ENCODE data around the gene SLC7A4. TPM values are rescaled to one million over a fixed set of nuclear protein-coding genes. Genes with fewer than 3 reads are reported as not detected.

SLC7A4 gene
- total RNA-seq, 1 experiment from 2014 or later = not detected

DNA sequence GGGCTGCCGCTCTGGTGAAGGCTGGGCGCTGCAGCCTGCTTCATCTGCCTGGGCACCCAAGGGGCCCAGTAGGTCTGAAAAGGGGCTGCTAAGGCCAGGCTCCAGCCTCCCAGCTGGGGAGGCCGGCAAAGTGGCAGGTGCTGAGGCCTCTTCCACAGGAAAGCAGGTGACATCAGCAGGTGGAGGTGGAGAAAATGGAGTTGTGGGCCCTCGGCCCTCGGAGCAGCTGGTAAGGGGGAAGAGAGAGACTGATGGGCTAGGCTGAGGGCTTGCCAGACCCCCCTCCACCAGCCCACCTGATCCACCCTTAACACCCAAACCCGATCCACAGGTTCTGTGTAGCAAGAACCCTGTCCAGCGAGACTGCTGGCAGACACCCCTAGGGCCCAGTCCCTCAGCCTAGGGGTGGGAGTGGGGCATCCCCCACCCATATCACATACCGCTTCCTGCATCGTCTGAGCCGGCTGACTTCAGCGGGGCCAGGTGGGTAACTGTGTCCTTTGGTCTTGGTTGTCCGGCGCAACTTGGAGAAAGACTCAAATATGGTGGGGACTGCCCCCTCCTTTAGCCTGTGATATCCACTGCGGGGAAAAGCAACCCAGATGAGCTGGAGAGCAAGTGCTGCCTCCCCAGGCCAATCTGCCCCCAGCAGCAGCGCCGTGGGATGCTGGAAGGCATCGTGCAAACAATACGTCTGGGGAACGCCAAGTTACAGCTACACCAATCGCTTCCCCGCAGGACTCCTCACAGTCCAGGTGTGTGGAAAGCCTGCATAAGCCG, 32.0 kb downstream of the SLC7A4 start:
- no peak for DNase-seq (ENCODE audit: low read depth)

- DNase-seq (ENCODE audit: low read depth) = no peak
These were observed 32.8 kb downstream of the SLC7A4 start for GRCh38 chr22:20999350-21000206.

- peak; percentile 15 for DNase-seq (ENCODE audit: low read depth)
These were observed 33.7 kb downstream of the SLC7A4 start for GRCh38 chr22:20998411-20999336.

GRCh38 chr22:20997536-20998257, 34.7 kb downstream of the SLC7A4 start:
- no peak for DNase-seq (ENCODE audit: low read depth)

- no peak for DNase-seq (ENCODE audit: low read depth)
These were observed 35.5 kb downstream of the SLC7A4 start for GRCh38 chr22:20996598-20997535.

GRCh38 chr22:20996031-20996410, 36.3 kb downstream of the SLC7A4 start:
- no peak for DNase-seq (ENCODE audit: low read depth)

GRCh38 chr22:20995329-20996030, 36.9 kb downstream of the SLC7A4 start:
- DNase-seq (ENCODE audit: low read depth) = no peak

DNA sequence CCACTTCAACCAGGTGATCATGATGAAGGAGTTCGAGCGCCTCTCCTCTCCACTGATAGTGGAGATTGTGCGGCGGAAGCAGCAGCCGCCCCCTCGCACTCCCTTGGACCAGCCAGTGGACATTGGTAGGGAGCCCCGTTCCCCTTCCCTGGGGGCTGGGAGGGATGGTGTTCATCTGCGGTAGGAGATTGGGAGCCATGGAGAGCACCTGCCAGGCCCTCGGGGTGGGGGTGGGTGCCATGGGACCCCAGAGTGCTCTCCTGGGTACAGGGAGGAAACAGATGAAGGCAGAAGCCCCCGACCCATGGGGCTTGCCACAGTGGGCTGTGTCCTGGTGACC, 37.5 kb downstream of the SLC7A4 start:
- DNase-seq (ENCODE audit: low read depth) = no peak

- DNase-seq (ENCODE audit: low read depth) = no peak
These were observed 38.0 kb downstream of the SLC7A4 start for GRCh38 chr22:20994128-20994901.

DNA sequence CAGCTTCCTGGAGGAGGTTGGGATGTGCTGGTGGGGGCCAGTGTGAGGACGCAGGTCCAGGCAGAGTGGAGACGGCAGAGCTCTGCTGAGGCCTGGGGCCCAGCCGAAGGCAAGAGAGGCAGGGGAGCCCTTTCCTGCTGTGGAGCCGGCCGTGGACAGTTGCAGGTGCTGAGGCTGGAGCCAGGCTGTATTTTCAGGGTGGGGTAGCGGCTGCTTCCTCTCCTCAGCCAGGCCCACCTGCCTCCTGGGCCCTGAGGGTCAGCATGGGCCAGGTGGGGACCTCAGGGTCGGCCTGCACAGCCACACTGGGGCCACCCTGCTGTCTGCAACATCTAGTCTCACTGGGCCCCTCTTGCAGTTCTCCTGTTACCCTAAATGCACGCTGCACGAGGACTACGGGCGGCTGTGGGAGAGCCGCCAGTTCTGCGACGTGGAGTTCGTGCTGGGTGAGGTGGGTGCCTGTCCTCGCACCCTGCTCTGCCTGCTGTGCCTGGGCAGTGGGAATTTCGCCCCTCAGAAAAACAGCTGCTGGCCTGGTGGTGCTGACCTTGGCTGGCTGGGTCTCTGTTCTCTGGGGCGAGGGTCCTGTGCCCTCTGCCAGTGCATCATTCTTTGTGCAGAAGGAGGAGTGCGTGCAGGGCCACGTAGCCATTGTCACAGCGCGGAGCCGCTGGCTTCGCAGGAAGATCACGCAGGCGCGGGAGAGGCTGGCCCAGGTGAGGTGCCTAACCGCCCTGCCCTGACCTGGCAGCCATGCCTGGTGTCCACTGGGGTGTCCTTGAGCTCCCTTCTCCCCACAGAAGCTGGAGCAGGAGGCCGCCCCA, 38.8 kb downstream of the SLC7A4 start:
- DNase-seq (ENCODE audit: low read depth) = no peak

GRCh38 chr22:20992456-20993303, 39.7 kb downstream of the SLC7A4 start:
- DNase-seq (ENCODE audit: low read depth) = no peak

GRCh38 chr22:20992056-20992442, 40.3 kb downstream of the SLC7A4 start:
- DNase-seq (ENCODE audit: low read depth) = no peak

DNA sequence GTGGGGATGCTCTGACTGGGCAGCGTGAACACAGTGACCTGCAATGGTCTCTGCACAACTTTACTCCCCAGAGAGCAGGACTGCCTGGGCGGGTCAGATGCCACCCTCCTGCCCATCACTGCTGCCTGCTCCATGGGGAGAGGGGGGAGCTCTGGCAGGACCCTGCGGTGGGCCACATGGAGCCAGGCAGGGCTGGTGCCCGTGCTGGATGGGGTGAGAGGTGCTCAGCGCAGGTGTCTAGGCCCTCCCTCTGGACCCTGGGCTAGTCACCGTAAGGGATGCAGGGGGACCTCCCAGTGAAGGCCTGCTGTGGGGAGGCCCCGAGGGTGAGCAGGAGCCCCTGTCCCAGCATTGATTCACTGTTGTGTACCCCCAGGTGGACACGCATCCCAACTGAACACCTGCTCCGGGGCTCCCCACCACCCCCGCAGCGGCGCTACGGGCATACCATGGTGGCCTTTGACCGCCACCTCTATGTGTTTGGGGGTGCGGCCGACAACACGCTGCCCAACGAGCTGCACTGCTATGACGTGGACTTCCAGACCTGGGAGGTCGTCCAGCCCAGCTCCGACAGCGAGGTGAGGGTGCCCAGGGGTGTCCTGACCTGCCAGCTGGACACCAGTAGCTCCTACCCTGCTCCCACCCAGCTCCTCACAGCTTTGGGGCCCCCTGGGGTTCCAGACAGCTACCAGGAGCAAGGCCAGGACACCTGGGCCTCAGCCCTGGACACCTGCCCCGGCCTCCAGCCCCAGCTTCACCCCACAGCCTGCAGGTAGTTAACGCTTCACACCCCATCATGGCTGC, 40.9 kb downstream of the SLC7A4 start:
- no peak for DNase-seq (ENCODE audit: low read depth)

DNA sequence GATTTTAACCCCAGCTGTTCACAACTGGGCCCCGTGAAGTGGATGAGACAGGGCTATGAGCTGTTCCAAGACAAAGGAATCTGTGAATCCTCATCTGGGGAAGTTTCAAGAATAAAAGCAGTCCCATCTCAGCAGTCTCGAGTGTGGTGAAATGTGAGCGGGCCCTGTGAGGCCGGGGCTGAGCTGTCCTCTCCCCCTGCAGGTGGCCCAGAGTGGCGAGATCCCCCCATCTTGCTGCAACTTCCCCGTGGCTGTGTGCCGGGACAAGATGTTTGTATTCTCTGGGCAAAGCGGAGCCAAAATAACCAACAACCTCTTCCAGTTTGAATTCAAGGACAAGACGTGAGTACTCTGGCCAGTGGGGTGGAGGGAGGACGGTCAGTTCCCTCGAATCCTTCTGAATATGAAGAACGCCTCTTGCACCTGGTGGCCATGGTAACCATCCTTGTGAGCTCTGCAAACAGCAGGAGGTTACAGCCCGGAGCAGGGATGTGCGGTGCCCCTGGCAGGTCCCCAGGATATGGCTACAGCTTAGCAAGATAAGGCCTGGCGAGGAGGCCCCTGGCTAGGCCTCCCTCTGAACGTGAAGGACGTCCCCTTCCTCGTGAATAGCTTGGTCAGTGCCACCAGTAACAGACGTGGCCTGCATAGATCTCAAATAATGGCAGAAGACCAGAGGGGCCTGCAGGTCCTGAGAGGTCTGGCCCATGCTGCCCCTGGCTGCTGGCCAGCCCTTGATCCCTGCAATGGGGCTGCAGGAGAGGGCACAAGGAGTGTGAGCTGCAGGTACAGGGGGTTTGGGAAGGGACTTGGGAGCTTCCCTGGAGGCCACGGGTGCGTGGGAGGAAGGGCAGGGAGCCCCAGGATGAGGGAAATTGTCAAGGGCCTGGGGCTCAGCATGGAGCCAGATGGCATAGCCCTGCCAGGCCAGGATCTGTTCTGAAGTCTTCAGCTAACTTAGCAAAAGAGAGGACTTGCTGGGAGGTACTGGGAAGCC, 41.9 kb downstream of the SLC7A4 start:
- DNase-seq (ENCODE audit: low read depth) = no peak
